Right lung (tissue), 5 donors: ENCODE data around the gene SCARB2. TPM values are rescaled to one million over a fixed set of nuclear protein-coding genes. Genes with fewer than 3 reads are reported as not detected.

ENCODE experiments used
- DNase-seq, 2 donors: peaks; one replicate each; pipeline ENCODE4 v3.0.0-alpha.2; 2013
- polyA plus RNA-seq, 5 donors: library from polyadenylated mRNA; unstranded; fragments of 120-200 nt; gene quantifications; one replicate each; pipeline versions ENCODE4 v1.2.1 to v1.2.3, GENCODE V29; 2013; ENCODE audit warnings: inconsistent platforms in 1 of 5, low replicate concordance in 1 of 5; ENCODE audit not compliant: insufficient read length in 5 of 5, insufficient read depth in 1 of 5

The SCARB2 gene
- polyA plus RNA-seq, 5 donors, result 193 to 266 (median 240) TPM

GRCh38 chr4:76156635-76157034, 57.0 kb downstream of the SCARB2 start:
- no peak for DNase-seq

GRCh38 chr4:76155979-76156378, 57.6 kb downstream of the SCARB2 start:
- no peak for DNase-seq

- DNase-seq, result no peak
Measured at GRCh38 chr4:76153356-76153755, 60.3 kb downstream of the SCARB2 start.

GRCh38 chr4:76148142-76148865, 65.3 kb downstream of the SCARB2 start, which contains the start of gene NUP54:
NUP54 (minus strand) TSS chr4:76148397; CDS start chr4:76148374, 23 bp downstream.
- peak; percentile 93 to 94 for DNase-seq

GRCh38 chr4:76147454-76148141, 66.0 kb downstream of the SCARB2 start:
- DNase-seq, result peak; percentile 44 to 45

- DNase-seq, result no peak
Measured at GRCh38 chr4:76144546-76144945, 69.1 kb downstream of the SCARB2 start.

GRCh38 chr4:76141241-76141640, 72.4 kb downstream of the SCARB2 start:
- DNase-seq, result no peak

- no peak for DNase-seq
Measured at GRCh38 chr4:76127754-76128153, 85.9 kb downstream of the SCARB2 start.

GRCh38 chr4:76125816-76126215, 87.8 kb downstream of the SCARB2 start:
- no peak for DNase-seq

- DNase-seq, result no peak
Measured at GRCh38 chr4:76120199-76120598, 93.4 kb downstream of the SCARB2 start.

GRCh38 chr4:76117536-76117935, 96.1 kb downstream of the SCARB2 start:
- DNase-seq, result no peak

- DNase-seq, result no peak
Measured at GRCh38 chr4:76116821-76117220, 96.8 kb downstream of the SCARB2 start.

Other genes with a start within 250 kb of the SCARB2 start
- gene SDAD1, start 222.9 kb downstream of the SCARB2 start, polyA plus RNA-seq, result 10 to 100 TPM; 29.7 to 39.7 (median 36.1) TPM
- gene CXCL9, start 206.3 kb downstream of the SCARB2 start, polyA plus RNA-seq, result 1 to 10 TPM in 2 of 5 donors, under 1 TPM in 3; 0.51 to 1.6 (median 0.85) TPM
- gene CXCL10, start 190.3 kb downstream of the SCARB2 start, polyA plus RNA-seq, result 1 to 10 TPM in 4 of 5 donors, under 1 TPM in 1; 0.98 to 2.5 (median 1.8) TPM
- gene CXCL11, start 177.8 kb downstream of the SCARB2 start, polyA plus RNA-seq, result under 1 TPM in 4 of 5 donors, not detected in 1; 0.15 to 0.36 (median 0.21) TPM
- 1 to 10 TPM in 1 of 5 donors, under 1 TPM in 4; 0.35 to 3.9 (median 0.46) TPM for gene ART3, start 139.1 kb downstream of the SCARB2 start, polyA plus RNA-seq
- gene NUP54, start 65.4 kb downstream of the SCARB2 start, polyA plus RNA-seq, result 100 to 1,000 TPM in 2 of 5 donors, 10 to 100 TPM in 3; 72.2 to 103 (median 94.0) TPM
- gene FAM47E, start 37.9 kb upstream of the SCARB2 start, polyA plus RNA-seq, result 1 to 10 TPM; 5.6 to 8.7 (median 6.4) TPM
- 1 to 10 TPM; 2.0 to 4.1 (median 2.6) TPM for gene STBD1, start 92.9 kb upstream of the SCARB2 start, polyA plus RNA-seq
- gene CCDC158, start 207.3 kb upstream of the SCARB2 start, polyA plus RNA-seq, result 1 to 10 TPM in 3 of 5 donors, under 1 TPM in 2; 0.72 to 1.8 (median 1.3) TPM
- 10 to 100 TPM; 11.7 to 21.6 (median 14.5) TPM for gene SHROOM3, start 221.4 kb upstream of the SCARB2 start, polyA plus RNA-seq